K562 (cell line): ENCODE data around the gene HOXB6. TPM values are rescaled to one million over a fixed set of nuclear protein-coding genes. Genes with fewer than 3 reads are reported as not detected.

ENCODE experiments used
- ASH1L ChIP-seq: fragments of 450-650 bp; IDR thresholded peaks from 2 replicates; pipeline ENCODE4 v1.6.1; 2018; ENCODE audit warnings: borderline replicate concordance, mild to moderate bottlenecking, low read depth; ENCODE audit not compliant: partially characterized antibody
- CBX5 ChIP-seq: IDR thresholded peaks from 2 replicates; pipeline ENCODE4 v1.6.1; 2014; ENCODE audit warnings: low read depth, borderline replicate concordance
- CHCHD3 ChIP-seq: fragments of 250-450 bp; sonication (Bioruptor Pico); IDR thresholded peaks from 2 replicates; pipeline ENCODE4 v2.1.2; 2022; ENCODE audit warnings: mild to moderate bottlenecking
- FIP1L1 ChIP-seq: fragments of 200-400 bp; formaldehyde crosslinking; IDR thresholded peaks from 2 replicates; pipeline ENCODE4 v1.6.1; 2018; ENCODE audit warnings: mild to moderate bottlenecking, low read depth, low read length; ENCODE audit not compliant: poor library complexity, severe bottlenecking
- HNRNPLL ChIP-seq: fragments of 200-400 bp; formaldehyde crosslinking; IDR thresholded peaks from 2 replicates; pipeline ENCODE4 v1.6.1; 2017; ENCODE audit warnings: low read length, low read depth, mild to moderate bottlenecking; ENCODE audit not compliant: poor library complexity, severe bottlenecking
- MED1 ChIP-seq: sonication (generic); formaldehyde crosslinking; IDR thresholded peaks from 2 replicates; pipeline ENCODE4 v1.8.1; 2023; ENCODE audit warnings: missing genetic modification reagents, borderline replicate concordance
- NFE2 ChIP-seq: IDR thresholded peaks from 2 replicates; pipeline ENCODE4 v1.6.1; 2014; ENCODE audit warnings: antibody characterized with exemption, low read depth
- PRMT5 ChIP-seq: sonication (generic); formaldehyde crosslinking; IDR thresholded peaks from 2 replicates; pipeline ENCODE4 v1.5.0; 2020; ENCODE audit warnings: missing genetic modification reagents
- TRIM24 ChIP-seq, 2 experiments: fragments of 450-650 bp; IDR thresholded peaks; 2 replicates each; pipeline ENCODE4 v1.6.1; 2016
- U2AF1 ChIP-seq: fragments of 200-400 bp; formaldehyde crosslinking; optimal IDR thresholded peaks from 2 replicates; pipeline ENCODE3; 2017; ENCODE audit warnings: mild to moderate bottlenecking, low read depth, low read length, moderate library complexity
- ZNF134 ChIP-seq: fragments of 250-450 bp; sonication (Bioruptor Pico); conservative IDR thresholded peaks from 2 replicates; pipeline ENCODE4 v1.4.0; 2020
- ZNF165 ChIP-seq: fragments of 250-450 bp; sonication (Bioruptor Pico); IDR thresholded peaks from 2 replicates; pipeline ENCODE4 v1.4.0; 2020; ENCODE audit warnings: borderline replicate concordance
- polyA plus RNA-seq, 8 experiments: library from polyadenylated mRNA; depleted of rRNA in 4 of 8; stranded (reverse) in 5 of 8; unstranded in 3 of 8; fragments of >200 nt; fragmentation: Nextera tagmentation in 2 of 8; fragmentation: Illumina TruSeq in 1 of 8; extraction: Ambion mirVana in 2 of 8; extraction: Trizol in 1 of 8; gene quantifications; 2 replicates each; pipeline versions ENCODE4 v1.2.1 to v1.2.3, GENCODE V29; 2011 to 2014; ENCODE audit warnings: inconsistent platforms in 1 of 8, missing spikeins in 1 of 8
- total RNA-seq, 7 experiments: library from RNA; depleted of rRNA in 6 of 7; stranded (reverse); fragments of >200 nt in 6 of 7; fragmentation: Illumina TruSeq in 2 of 7; extraction: Trizol in 2 of 7; gene quantifications; 2 replicates each; pipeline versions ENCODE4 v1.2.1 to v1.2.3, GENCODE V29; 2011 to 2021; ENCODE audit warnings: low replicate concordance in 1 of 7
- TF ChIP-seq, protein P1 (sequence below): sonication (generic); formaldehyde crosslinking; IDR thresholded peaks from 2 replicates; pipeline ENCODE4 v1.8.0; 2022; ENCODE audit warnings: missing genetic modification reagents, mild to moderate bottlenecking, moderate library complexity, borderline replicate concordance
- TF ChIP-seq, protein P2 (sequence below), 2 experiments: IDR thresholded peaks; 2 replicates each; pipeline ENCODE4 v1.6.1; 2012; ENCODE audit warnings: improper control_type of control experiment in 2 of 2, low read depth in 2 of 2, low read length in 2 of 2, borderline replicate concordance in 1 of 2
- TF ChIP-seq, protein P3 (sequence below): sonication (generic); formaldehyde crosslinking; IDR thresholded peaks from 2 replicates; pipeline ENCODE4 v1.8.1; 2023; ENCODE audit warnings: mild to moderate bottlenecking, missing genetic modification reagents
- TF ChIP-seq, protein P4 (sequence below): fragments of 450-650 bp; IDR thresholded peaks from 2 replicates; pipeline ENCODE4 v1.6.1; 2016; ENCODE audit warnings: missing biosample characterization, missing genetic modification characterization
- TF ChIP-seq, protein P5 (sequence below): fragments of 450-650 bp; IDR thresholded peaks from 2 replicates; pipeline ENCODE4 v1.6.1; 2018; ENCODE audit not compliant: partially characterized antibody

The HOXB6 gene
- total and polyA plus RNA-seq, 9 of the 15 experiments (the other 6 are each of a cell fraction or from before 2014, with no cell fraction given): 1.2 to 14.8 (median 4.9) TPM

DNA sequence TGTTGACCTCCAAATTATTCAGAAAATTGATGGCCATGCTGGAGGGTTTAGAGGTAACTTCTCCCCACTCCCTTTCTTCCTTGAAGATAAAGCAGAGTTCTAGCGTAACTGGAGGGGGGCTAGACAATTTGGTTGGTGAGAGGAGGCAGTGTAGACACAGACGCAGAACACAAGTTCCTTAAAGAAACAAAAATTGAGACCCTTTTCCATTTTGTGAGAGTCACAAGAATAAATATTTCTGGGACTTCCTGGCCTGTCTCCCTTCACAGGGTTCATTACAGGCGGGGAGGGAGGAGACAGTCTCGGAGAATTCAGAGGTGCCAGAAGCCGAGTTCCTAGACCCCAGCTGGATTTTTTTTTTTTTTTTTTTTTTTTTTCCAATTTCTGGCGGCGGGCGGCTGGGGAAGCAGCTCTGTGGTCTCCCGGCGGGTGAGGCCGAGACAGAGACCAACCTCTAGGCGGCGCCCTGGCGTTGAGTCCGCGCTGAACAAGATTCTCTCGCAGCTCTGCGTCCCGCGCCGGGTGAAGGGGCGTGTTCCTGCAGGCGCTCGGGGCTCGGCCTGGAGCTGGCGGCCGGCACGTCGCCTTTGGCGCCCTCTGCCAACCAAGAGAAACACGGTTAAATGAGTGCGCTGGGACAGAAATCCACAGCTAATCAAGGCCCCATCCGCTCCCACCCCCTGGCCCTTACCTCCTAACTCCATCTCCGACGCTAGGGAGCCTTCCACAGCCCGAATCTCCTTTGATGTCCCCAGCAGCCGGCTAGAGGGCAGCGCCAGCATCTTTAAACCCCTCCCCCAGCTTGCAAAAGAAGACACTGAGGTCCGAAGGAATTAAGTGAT, 31.6 kb upstream of the HOXB6 start (continued):
- TF ChIP-seq, protein P1, sequence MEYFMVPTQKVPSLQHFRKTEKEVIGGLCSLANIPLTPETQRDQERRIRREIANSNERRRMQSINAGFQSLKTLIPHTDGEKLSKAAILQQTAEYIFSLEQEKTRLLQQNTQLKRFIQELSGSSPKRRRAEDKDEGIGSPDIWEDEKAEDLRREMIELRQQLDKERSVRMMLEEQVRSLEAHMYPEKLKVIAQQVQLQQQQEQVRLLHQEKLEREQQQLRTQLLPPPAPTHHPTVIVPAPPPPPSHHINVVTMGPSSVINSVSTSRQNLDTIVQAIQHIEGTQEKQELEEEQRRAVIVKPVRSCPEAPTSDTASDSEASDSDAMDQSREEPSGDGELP: peak; percentile 79
- no peak for TF ChIP-seq CBX5
- TF ChIP-seq MED1 (CRISPR knock-in tag): no peak
- TF ChIP-seq ASH1L: no peak
- no peak for TF ChIP-seq CHCHD3
- TF ChIP-seq, protein P2, sequence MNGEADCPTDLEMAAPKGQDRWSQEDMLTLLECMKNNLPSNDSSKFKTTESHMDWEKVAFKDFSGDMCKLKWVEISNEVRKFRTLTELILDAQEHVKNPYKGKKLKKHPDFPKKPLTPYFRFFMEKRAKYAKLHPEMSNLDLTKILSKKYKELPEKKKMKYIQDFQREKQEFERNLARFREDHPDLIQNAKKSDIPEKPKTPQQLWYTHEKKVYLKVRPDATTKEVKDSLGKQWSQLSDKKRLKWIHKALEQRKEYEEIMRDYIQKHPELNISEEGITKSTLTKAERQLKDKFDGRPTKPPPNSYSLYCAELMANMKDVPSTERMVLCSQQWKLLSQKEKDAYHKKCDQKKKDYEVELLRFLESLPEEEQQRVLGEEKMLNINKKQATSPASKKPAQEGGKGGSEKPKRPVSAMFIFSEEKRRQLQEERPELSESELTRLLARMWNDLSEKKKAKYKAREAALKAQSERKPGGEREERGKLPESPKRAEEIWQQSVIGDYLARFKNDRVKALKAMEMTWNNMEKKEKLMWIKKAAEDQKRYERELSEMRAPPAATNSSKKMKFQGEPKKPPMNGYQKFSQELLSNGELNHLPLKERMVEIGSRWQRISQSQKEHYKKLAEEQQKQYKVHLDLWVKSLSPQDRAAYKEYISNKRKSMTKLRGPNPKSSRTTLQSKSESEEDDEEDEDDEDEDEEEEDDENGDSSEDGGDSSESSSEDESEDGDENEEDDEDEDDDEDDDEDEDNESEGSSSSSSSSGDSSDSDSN (IDR thresholded peaks at IDR 0.05; ENCODE audit: borderline replicate concordance in 1 of 2, low read depth in 2 of 2, low read length in 2 of 2): peak; percentile 83 to 84; a peak in 3 of 4 replicates
- no peak for TF ChIP-seq NFE2
- TF ChIP-seq, protein P3, sequence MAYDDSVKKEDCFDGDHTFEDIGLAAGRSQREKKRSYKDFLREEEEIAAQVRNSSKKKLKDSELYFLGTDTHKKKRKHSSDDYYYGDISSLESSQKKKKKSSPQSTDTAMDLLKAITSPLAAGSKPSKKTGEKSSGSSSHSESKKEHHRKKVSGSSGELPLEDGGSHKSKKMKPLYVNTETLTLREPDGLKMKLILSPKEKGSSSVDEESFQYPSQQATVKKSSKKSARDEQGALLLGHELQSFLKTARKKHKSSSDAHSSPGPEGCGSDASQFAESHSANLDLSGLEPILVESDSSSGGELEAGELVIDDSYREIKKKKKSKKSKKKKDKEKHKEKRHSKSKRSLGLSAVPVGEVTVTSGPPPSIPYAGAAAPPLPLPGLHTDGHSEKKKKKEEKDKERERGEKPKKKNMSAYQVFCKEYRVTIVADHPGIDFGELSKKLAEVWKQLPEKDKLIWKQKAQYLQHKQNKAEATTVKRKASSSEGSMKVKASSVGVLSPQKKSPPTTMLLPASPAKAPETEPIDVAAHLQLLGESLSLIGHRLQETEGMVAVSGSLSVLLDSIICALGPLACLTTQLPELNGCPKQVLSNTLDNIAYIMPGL (CRISPR knock-in tag): no peak; the same call in 1 of the 2 replicates
- TF ChIP-seq, protein P4, sequence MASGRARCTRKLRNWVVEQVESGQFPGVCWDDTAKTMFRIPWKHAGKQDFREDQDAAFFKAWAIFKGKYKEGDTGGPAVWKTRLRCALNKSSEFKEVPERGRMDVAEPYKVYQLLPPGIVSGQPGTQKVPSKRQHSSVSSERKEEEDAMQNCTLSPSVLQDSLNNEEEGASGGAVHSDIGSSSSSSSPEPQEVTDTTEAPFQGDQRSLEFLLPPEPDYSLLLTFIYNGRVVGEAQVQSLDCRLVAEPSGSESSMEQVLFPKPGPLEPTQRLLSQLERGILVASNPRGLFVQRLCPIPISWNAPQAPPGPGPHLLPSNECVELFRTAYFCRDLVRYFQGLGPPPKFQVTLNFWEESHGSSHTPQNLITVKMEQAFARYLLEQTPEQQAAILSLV: no peak
- TF ChIP-seq FIP1L1: no peak
- TF ChIP-seq PRMT5 (CRISPR knock-in tag): no peak
- TF ChIP-seq ZNF165 (CRISPR knock-in tag): no peak
- no peak for TF ChIP-seq TRIM24 (IDR thresholded peaks at IDR 0.05)
- TF ChIP-seq ZNF134 (CRISPR knock-in tag): no peak
- TF ChIP-seq HNRNPLL: peak; percentile 18
- TF ChIP-seq, protein P5, sequence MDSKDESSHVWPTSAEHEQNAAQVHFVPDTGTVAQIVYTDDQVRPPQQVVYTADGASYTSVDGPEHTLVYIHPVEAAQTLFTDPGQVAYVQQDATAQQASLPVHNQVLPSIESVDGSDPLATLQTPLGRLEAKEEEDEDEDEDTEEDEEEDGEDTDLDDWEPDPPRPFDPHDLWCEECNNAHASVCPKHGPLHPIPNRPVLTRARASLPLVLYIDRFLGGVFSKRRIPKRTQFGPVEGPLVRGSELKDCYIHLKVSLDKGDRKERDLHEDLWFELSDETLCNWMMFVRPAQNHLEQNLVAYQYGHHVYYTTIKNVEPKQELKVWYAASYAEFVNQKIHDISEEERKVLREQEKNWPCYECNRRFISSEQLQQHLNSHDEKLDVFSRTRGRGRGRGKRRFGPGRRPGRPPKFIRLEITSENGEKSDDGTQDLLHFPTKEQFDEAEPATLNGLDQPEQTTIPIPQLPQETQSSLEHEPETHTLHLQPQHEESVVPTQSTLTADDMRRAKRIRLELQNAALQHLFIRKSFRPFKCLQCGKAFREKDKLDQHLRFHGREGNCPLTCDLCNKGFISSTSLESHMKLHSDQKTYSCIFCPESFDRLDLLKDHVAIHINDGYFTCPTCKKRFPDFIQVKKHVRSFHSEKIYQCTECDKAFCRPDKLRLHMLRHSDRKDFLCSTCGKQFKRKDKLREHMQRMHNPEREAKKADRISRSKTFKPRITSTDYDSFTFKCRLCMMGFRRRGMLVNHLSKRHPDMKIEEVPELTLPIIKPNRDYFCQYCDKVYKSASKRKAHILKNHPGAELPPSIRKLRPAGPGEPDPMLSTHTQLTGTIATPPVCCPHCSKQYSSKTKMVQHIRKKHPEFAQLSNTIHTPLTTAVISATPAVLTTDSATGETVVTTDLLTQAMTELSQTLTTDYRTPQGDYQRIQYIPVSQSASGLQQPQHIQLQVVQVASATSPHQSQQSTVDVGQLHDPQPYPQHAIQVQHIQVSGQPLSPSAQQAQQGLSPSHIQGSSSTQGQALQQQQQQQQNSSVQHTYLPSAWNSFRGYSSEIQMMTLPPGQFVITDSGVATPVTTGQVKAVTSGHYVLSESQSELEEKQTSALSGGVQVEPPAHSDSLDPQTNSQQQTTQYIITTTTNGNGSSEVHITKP: no peak
- no peak for TF ChIP-seq U2AF1
